HG03571 (cell line): ENCODE results near the gene MLN.

Experiments used
- ATAC-seq: cut with Tn5 transposase; IDR thresholded peaks from one replicate; pipeline ENCODE4 v1.9.1; 2021; ENCODE audit not compliant: unreplicated experiment

Gene MLN

DNA sequence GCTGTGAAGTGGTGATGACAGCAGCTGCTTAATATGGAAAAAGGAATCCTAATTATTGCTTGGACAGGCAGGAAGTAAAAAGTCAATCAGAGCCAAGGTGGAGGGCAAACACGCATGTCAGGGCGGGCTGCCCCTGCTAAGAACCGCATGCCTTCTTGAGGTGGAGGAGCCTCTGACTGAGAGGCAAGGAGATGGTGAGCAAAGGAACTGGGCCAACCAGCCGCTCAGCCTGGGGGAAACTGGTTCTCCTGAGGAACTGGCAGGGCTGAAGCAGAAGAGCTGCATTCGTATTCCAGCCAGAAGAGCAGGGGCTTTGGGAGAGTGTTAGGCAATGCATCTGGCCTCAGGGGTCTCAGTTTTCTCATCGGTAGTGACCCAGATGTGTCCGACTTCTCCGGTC is 13.1 kb upstream of the MLN start:
- ATAC-seq = no peak

DNA sequence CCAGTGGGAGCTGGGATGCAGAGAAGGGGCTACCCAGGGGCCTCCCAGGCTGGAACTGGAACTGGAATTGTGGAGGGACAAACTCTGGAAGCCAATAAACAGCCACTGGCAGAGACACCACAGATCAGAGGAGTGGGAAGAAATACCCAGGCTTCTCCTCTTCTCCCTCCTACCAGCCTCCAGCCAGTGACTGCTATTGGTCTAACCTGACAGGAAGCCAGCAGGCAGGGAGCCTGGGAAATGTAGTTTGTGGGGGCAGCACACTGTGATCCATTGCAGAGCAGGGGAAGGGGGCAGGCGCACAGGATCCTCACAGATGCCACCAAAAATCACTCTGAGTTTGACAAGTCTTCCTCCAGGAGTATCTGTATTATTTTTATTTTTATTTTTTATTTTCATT is 12.1 kb upstream of the MLN start:
- ATAC-seq = no peak

DNA sequence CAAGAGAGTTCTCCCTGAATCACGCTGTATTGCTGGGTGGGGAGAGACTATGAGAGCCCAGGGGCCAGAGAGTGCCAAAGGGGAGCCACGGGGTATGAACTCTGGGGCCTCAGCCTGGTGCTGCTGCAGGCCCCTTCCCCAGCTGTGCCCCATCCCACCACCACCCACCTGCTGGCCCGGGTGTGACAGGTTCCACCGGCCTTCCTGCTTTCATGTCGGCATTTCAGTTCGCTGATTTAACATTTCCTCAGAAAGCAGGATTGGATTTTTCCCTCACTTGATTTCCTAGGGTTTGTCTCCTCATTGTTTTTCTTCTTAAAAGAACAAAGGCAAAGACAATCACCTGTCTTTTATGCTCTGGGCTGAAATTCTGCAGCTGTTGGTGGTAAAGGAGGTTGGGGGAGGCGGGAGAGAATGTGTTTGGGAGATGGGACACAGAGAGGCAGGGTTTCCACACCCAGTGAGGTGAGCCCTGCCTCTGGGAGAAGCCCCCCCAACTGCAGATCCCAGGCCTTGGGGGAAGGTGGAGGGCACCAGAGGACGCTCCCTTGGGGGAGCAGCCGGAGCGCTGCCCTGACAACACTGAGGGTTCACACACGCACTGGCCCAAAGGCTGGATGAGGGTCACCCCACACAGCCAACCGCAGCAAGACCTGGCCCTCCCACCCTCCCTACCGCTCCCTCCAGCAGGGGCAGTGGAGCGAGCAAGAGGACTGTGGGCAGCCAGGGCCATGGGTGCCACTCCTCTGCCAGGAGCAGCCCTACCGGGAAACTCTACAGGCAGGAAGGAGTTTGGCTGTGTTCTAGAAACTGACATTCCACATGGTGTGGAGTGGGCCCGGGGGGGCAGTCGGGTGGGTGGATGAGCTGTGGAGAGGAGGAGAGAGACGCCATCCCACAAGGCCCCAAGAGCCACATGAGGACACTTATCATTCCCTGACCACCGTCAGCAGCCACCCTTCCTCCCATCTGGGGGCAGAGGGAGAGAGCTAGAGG is 10.5 kb upstream of the MLN start:
- ATAC-seq = no peak

DNA sequence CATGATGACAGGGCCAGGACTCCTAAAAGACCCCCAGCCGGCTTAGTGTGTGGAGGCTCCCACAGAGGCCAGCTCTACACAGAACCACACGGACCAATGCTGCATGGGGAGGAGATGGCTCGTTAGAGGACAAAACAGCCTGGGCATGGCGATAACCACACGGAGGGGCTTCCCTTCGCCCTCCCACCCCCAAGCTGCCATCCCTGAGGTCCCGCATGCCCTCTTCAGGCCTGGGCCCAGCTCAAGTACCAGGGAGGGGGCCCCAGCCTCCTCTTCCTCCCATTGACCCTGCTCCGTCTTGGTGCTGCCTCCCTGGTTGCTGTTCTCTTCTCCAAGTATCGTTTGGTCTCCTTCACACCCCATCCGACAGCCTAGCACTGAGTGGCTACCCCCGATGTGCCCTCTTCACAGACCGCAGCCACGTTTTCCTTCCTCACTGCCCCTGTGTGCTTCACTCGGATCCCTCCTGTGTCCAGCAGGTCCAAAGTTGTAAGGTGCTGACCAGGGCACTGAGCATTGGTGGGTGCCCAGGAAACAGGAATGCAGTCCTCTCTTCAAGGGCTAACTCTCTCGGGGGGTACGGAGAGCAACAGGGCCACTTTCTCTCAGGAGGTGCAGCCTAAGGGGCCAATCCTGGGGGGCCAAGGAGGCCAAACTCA is 9.6 kb upstream of the MLN start:
- no peak for ATAC-seq

DNA sequence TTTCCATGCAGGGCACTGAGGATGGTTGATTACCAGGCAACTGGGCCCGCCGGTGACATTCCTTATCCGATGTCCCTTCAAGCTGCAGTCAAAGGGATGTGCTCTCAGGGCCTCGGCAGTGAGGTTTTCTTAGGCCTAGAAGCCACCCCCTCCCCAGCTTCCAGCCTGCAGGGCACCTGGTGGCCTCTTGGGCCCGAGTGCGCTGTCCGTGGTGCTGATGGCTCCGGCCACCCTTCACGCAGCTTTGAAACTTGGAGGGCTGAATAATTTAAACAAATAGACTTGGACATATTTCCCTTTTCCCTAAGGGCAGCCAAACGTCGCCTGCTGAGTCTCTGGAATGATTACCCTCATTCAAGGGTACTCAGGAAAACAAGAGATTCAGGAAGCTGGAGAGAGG is 8.9 kb upstream of the MLN start:
- ATAC-seq = no peak

DNA sequence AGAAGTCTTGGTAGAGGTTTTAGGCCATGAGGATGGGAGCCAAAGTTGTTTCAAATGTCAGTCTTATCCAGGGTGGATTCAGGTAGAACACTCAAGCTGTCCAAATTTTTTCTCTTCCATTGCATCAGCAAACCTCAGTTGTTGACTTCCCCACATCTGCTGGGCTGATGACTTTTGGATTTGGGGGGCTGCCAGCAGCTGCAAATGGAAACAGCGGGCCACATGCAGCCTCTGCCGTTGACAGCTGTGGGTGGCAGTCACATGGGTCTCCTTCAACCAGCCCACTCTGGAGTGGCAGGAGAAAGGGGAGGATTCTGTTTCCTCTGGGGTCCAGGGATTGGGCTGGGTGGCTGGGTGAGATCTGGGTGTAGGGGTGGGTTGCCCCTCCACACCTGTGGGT is 5.8 kb upstream of the MLN start:
- ATAC-seq = no peak

DNA sequence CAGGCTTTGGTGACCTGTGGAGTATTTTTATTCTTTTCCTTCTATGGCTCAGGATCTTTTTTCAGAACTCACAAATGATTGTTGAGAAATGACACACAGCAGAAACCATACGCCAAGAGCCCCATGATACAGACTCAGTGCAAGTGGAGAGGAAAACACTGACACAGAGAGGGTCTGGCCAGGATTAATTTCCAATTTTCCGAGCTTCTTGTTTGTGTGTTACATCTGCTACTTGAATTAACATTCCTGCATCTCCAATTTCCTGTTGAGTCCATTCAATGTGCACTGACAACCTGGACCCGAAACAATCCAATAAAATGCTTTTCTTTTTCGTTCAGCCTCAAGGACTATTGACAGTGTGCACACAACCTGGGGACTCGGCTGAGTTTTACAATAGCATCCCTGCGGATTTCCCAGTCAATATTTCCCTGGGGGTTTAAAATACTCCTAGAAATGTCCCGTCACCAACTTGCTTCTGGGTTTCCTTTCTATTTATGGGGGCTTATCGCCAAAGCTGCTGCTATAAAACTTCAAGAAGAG is 4.9 kb upstream of the MLN start:
- ATAC-seq = no peak

DNA sequence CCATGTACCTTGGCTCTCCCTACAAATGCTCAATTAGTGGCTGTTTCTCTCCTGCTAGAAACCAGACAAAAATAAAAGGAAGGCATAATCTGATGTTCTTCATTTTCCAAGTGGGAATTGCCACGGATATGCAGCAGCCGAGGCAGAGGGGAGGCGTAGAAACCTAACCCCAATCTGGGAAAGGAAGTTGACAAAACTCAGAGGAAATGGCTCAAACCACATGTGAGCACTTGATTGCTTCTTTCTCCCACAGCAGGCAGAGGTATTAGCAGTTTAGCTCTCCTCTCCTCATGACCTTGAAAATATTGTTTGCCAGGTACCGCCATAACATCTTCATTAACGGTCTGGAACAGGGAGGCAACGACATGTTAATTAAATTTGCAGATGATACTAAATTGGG is 3.8 kb upstream of the MLN start:
- no peak for ATAC-seq

DNA sequence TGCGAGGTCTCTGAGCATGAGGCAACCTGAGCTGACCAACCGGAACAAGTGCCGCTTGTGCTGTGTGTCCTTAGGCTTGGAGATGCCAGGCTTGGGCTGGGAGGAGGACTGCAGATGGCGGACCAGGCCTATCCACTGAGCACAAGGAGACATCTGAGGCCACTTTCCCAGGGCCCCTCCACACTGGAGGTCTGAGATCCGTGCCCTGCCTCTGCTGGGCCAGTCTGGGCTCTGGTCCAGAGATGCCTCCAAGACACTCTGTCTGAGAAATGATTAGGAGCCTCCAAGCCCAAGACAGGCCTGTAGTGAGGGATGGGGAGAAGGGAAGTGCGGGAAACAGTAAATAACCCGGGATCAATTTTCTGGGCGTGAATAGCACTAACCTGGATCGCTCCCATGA is 3.0 kb upstream of the MLN start:
- ATAC-seq = no peak

DNA sequence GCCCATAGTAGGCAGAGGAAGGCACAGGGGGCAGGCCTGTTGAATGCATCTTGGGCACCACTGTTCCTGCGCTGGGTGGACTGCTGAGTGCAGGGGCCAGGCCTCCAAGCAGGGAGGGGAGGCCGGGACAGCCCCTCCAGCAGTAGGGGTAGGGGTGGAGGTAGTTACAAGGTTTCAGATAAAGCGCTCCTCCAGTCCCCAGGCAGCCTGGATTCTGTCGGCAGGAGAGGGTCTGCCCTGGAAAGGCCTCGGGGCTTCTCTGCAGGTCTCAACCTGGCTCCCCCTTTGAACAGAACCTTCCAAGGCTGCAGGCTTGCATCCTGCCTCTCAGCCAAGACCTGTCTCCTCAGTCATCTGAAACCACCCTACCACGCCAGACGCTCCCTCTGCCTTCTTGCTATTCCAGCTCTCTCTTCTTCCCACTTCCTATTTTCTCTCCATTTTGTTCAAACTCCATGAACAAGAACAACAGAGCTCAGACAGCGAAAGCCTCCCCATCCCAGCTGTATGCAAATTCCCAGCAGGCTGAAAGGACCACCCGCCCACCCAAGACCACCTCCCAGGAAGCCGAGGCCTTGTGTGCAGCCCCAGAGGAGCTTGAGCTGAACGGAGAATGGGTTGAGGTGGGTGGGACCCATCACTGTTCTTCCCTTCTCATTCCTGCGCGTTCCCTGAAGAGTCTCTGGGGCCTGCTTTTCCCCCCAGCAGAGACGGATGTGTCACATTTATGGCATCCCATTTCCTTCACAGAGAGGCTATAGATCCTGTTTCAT is 1.4 kb downstream of the MLN start:
- no peak for ATAC-seq

DNA sequence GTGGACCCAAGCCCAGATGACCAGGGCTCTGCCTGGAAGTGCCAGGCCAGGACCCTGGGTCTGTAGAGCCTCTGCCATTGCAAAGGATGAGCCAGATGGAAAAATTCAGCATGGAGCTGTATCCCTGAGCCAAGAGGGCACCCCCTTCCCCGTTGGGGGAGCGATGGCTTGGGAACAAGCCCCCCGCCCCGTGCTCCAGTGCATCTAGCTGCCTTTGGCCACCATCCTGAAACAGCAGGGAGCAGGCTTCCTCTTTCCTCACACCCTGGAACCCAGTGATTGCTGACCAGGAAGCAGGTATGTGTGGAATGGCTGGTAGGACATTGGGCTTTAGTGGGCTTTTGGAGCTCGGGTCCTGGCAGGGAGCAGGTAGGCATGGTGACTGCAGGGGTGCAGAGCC is 2.2 kb downstream of the MLN start:
- ATAC-seq = no peak

DNA sequence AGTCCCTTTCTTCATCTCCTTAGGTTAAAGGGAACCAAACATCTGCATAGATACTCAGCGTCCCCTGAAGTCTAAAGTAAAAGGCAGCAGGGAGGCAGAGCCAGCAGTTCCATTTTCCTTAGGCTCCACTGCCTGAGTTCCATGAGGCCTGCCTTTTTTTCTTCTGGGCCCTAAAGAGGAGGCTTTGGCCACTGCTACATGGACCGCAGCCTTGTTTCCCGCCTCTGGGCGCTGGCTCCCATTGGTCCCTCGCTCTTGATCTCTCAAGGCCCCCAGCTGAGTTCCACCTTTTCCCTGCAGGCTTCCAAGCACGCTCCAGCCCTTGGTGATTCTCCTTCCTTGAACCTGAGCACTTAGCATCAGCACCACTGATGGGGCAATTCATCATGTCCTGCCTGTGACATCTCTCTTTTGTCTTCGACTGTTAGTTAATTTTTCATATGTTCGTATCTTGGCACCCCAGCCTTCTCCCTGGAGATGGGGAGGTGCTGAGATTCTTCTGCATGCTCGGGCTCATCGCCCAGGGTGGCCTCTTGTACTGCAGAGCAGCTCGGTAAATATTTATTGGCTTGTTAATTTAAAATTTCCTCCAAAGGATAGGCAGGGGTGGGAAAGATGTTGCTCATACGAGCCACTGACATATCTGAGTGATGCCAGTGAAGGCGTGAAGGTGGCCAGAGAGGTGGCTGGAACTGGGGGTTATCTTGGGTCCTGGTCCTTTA is 3.4 kb downstream of the MLN start:
- ATAC-seq = no peak

DNA sequence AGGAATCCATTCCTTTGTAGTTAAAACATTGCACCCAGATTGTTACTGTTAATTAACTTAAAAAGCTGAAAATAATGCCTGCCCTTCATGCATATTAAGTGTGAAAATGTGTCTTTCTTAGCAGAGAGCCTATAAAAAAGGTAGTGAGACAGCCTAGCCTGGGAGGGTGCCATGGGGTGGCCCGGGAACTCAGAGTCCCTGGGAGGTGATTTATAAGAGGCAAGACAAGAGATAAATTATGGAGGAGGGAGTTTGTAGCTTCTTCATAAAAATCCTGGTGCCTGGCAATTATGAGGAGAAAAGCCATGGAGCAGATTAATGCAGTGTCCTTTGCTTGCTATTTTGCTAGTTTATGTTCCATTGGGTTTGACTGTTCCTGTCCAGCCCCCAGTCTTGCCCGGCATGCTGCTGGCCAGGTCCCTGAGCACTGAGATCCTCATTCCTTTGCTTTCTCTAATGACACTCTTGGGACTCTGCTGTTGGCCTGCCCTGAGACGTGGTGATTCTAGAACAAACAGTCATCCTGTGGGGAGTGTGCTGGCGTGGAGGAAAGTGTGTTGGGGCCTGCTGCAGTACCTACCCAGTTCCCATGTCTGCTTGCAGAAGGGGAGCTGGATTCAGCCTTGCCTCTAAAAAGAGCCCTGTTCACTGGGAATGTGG is 4.2 kb downstream of the MLN start:
- ATAC-seq = no peak

DNA sequence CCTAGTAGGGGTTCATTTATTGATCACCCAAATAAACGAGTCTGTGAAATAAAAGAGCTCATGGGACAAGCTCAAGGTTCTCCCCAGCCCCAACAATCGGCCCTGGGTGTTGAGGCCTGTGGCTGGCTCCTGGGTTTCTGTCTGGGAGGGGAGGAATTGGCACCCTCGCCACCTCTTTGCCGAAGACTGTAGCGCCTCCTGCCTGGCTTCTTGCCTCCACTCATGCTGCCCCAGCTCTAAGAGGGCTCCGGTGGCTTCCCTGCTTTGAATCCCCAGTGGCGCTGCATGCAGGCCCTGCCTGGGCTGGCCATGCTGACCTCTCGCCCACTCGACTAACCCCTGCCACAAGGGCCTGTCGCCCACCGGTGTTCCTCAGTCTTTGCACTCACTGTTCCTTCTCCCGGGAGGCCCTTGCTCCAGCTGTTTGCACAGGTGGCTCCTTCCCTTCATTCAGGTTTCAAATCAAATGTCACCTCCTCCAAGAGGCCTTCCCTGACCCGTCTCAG is 5.4 kb downstream of the MLN start:
- no peak for ATAC-seq

DNA sequence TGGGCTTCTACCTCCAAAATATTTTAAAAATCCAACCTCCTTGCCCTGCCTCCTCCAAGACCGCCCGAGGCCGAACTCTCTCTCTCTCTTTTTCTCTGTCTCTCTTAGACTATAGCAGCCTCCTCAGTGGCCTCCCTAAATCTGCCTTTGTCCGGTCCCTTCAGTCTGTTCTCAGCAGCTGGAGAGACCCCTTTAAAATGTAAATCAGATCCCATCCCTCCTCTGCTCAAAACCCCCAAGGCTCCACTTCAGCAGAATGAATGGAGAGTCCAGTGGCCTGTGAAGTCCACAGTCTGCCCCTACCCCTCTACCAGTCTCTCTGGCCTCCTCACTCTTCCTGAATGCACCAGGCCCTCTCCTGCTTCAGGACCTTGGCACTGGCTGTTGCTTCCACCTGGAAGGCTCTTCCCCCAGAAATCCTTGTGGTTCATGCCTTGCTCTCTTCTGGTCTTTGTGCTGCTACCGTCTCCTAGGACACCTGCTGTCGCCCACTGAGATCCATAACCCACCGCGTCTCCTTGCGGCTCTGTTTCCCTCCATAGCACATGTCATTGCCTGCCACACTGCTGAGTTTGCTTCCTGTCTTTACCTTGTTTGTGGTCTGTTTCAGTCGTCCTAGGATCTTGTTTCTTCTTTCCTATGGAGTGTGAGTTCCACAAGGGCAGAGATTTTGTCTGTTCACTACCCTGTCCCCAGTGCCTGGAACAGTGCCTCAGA is 6.0 kb downstream of the MLN start:
- no peak for ATAC-seq

DNA sequence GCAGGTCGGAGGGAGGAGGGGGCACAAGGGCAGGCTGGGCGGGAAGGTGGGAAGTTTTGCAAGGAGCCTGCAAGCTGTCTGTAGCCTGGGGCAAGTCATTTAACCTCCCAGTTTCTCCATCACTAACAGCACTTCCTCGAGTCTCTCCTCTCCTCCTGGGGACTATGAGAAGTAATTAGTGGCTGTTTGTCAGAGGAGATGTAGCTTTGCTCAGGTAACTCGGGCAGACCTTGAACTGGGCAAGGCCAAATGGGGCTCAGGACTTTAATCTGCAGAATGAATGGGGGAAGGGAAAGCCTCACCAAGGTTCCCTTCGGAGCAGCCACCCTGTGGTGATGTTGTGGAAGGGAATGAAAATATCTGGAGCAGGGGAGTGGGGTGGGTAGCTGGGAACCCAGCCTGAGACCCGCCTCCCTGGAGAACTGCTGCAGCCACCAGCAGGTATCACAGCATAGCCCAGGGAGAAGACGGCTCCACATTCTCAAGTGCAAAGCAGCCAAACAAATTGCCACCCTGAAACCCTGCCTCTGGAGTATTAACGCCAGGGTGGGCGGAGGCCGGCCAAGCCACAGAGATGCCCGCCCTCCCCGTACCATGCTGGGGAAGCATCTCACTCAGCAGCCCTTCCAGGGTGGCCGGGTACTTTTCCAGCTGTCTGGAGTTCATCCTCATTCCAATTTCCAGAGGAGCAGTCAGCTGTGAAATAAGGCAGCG is 8.7 kb downstream of the MLN start:
- ATAC-seq = no peak

DNA sequence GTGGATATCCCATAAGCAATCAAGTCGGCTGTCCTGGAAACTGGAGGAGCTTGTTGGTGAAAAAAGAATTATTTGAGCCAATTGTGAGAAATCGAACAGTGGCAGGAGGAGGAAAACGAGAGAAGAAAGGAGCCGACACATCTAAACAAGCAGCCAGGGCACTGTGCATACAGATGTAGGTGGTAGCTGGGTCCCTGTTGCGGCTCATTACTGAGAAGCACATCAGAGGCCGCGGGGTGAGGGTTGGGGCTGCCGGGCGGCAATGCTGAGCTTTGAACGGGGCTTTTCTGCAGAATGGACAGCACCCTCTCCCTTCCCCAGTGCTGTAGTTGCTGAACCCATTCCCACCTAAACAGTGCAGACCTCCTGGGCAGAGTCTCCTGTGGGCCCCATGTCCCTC is 10.8 kb downstream of the MLN start:
- ATAC-seq = no peak

DNA sequence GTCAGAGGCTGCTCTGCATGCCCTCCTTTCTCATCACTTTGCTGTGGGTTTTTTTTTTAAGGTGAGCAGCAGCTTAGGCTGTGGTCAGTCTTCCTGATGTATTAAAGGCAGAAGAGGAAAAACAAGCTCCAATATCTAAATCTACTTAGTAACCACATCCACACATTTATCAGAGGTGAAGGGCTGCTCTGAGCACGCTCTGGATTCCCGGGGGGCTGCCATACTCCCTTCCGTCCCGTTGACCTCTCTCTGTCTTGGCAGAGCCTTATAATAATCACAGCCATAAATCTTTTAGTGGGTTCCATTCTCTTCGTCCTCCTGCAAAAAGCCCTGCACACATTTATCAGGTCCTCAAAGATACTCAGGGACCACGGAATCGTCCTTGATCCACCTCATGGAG is 12.2 kb downstream of the MLN start:
- no peak for ATAC-seq

DNA sequence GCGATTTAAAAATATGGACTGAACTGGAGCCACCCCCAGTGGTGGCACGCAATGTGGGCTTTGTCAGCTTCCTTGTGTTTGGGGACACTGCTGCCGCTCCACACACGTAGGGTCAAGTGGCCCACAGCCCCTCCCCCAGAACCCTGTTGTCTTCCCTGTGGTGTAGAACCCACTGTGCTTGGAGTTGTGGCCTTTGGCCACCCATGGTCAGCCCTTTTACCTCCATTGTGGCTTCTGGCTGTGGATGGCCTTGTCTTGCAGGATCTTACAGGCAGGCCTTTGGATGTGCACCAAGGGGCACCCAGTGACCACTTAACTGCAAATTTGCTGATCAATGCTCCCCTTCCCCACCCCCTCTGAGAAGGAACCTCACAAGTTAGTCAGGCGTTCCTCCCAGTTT is 12.9 kb downstream of the MLN start:
- no peak for ATAC-seq
